Superior temporal gyrus (tissue), 1 donor: ENCODE data around the gene PLEKHN1.

ENCODE experiments used
- DNase-seq: peaks from one replicate; pipeline ENCODE4 v3.0.0-alpha.2; 2016; ENCODE audit errors: extremely low spot score

PLEKHN1 gene

GRCh38 chr1:962381-963300 is 3.6 kb upstream of the PLEKHN1 start:
- no peak for DNase-seq

- DNase-seq, result no peak
Measured at GRCh38 chr1:963301-963651, 3.0 kb upstream of the PLEKHN1 start.

GRCh38 chr1:963746-964525 is 2.3 kb upstream of the PLEKHN1 start:
- no peak for DNase-seq

GRCh38 chr1:964691-965525 is 1.4 kb upstream of the PLEKHN1 start:
- DNase-seq, result no peak

- DNase-seq, result no peak
Measured at GRCh38 chr1:965526-966134, 652 bp upstream of the PLEKHN1 start.

GRCh38 chr1:966704-967300 is 520 bp downstream of the PLEKHN1 start:
- DNase-seq, result no peak

GRCh38 chr1:967466-968343 is 1.4 kb downstream of the PLEKHN1 start:
- DNase-seq, result no peak

- DNase-seq, result no peak
Measured at GRCh38 chr1:969260-969855, 3.1 kb downstream of the PLEKHN1 start.

- no peak for DNase-seq
Measured at GRCh38 chr1:970242-970972, 4.1 kb downstream of the PLEKHN1 start.

GRCh38 chr1:970973-971730 is 4.9 kb downstream of the PLEKHN1 start:
- no peak for DNase-seq

- no peak for DNase-seq
Measured at GRCh38 chr1:971751-972506, 5.6 kb downstream of the PLEKHN1 start.

- DNase-seq, result no peak
Measured at GRCh38 chr1:972726-973458, 6.6 kb downstream of the PLEKHN1 start.

GRCh38 chr1:973459-974292 is 7.4 kb downstream of the PLEKHN1 start:
- DNase-seq, result no peak

GRCh38 chr1:974293-974640 is 8.0 kb downstream of the PLEKHN1 start:
- no peak for DNase-seq

- DNase-seq, result no peak
Measured at GRCh38 chr1:974687-975328, 8.5 kb downstream of the PLEKHN1 start.

GRCh38 chr1:975365-975764 is 9.1 kb downstream of the PLEKHN1 start:
- no peak for DNase-seq
